ENCODE measurements around the gene PRKAR1B. TPM values are rescaled to one million over a fixed set of nuclear protein-coding genes. Genes with fewer than 3 reads are reported as not detected.

The PRKAR1B gene
- total RNA-seq, 1 donor from 2014 or later, result 21.7 TPM

- Mint-ChIP-seq H3K4me3 (ENCODE audit: unreplicated experiment) (no peak overlapping the region), H3K36me3 (ENCODE audit: low read depth, unreplicated experiment) (peaks cover 9% of the 10 kb centered on the region), H3K4me1 (ENCODE audit: unreplicated experiment) (no peaks in the 10 kb centered on the region), H3K27ac (ENCODE audit: unreplicated experiment) (no peak overlapping the region), H3K9me3 (ENCODE audit: unreplicated experiment) (no peaks in the 10 kb centered on the region), H3K27me3 (ENCODE audit: unreplicated experiment) (peaks cover 4% of the 10 kb centered on the region)
- no peak for TF ChIP-seq CTCF (IDR thresholded peaks at IDR 0.05; ENCODE audit: unreplicated experiment)
- no peak for DNase-seq (ENCODE audit: low spot score)
Observed at GRCh38 chr7:577741-578370, 149.2 kb downstream of the PRKAR1B start.

GRCh38 chr7:577278-577665, 149.8 kb downstream of the PRKAR1B start:
- H3K9me3 Mint-ChIP-seq (ENCODE audit: unreplicated experiment), result no peaks in the 10 kb centered on the region
- peaks cover 4% of the 10 kb centered on the region for H3K27me3 Mint-ChIP-seq (ENCODE audit: unreplicated experiment)
- TF ChIP-seq CTCF (IDR thresholded peaks at IDR 0.05; ENCODE audit: unreplicated experiment), result no peak
- H3K27ac Mint-ChIP-seq (ENCODE audit: unreplicated experiment), result no peak overlapping the region
- no peak overlapping the region for H3K4me3 Mint-ChIP-seq (ENCODE audit: unreplicated experiment)
- H3K4me1 Mint-ChIP-seq (ENCODE audit: unreplicated experiment), result no peaks in the 10 kb centered on the region
- peaks cover 9% of the 10 kb centered on the region for H3K36me3 Mint-ChIP-seq (ENCODE audit: low read depth, unreplicated experiment)
- no peak for DNase-seq (ENCODE audit: low spot score)

GRCh38 chr7:576524-577277, 150.4 kb downstream of the PRKAR1B start:
- no peak for DNase-seq (ENCODE audit: low spot score)
- Mint-ChIP-seq H3K4me3 (ENCODE audit: unreplicated experiment) (no peak overlapping the region), H3K36me3 (ENCODE audit: low read depth, unreplicated experiment) (peaks cover 9% of the 10 kb centered on the region), H3K27me3 (ENCODE audit: unreplicated experiment) (peaks cover 4% of the 10 kb centered on the region), H3K4me1 (ENCODE audit: unreplicated experiment) (no peaks in the 10 kb centered on the region), H3K9me3 (ENCODE audit: unreplicated experiment) (no peaks in the 10 kb centered on the region), H3K27ac (ENCODE audit: unreplicated experiment) (peak overlapping the region; percentile 18)
- TF ChIP-seq CTCF (IDR thresholded peaks at IDR 0.05; ENCODE audit: unreplicated experiment), result no peak

- Mint-ChIP-seq H3K9me3 (ENCODE audit: unreplicated experiment) (no peaks in the 10 kb centered on the region), H3K4me1 (ENCODE audit: unreplicated experiment) (no peaks in the 10 kb centered on the region), H3K4me3 (ENCODE audit: unreplicated experiment) (no peak overlapping the region), H3K27ac (ENCODE audit: unreplicated experiment) (no peak overlapping the region), H3K36me3 (ENCODE audit: low read depth, unreplicated experiment) (peaks cover 9% of the 10 kb centered on the region), H3K27me3 (ENCODE audit: unreplicated experiment) (peaks cover 4% of the 10 kb centered on the region)
- no peak for TF ChIP-seq CTCF (IDR thresholded peaks at IDR 0.05; ENCODE audit: unreplicated experiment)
- DNase-seq (ENCODE audit: low spot score), result no peak
Observed at GRCh38 chr7:575425-576366, 151.4 kb downstream of the PRKAR1B start.

Data from endothelial cell (in vitro differentiated cells).